AG08395 (cell line): ENCODE results near the gene RBKS.
"Not testable (repeated sequence)": the region's sequence is repeated elsewhere in the genome, so short reads cannot be mapped to it uniquely, and the experiment has no call there.

Experiments used
- DNase-seq: peaks from one replicate; pipeline ENCODE4 v3.0.0; 2012; ENCODE audit warnings: mixed read lengths, low spot score

Gene RBKS

GRCh38 chr2:27871802-27872201, 18.4 kb downstream of the RBKS start:
- no peak for DNase-seq

DNA sequence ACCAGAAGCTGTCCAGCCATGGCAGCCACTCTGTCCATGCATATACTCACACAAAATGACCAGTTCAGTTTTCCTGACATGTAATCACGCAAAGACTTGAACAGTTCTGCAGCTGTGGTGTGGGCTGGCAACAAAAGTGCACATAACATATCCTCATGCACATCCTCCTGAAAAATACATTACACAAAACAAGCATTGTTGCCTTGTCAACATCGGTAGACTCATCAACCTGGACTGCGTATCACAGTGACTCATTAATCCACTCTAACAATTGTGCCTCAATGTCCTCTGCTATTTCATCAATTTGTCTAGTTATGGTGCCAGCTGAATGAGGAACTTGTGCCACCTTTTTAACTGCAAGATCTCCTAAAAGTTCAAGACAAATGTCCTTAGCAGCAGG, 19.5 kb downstream of the RBKS start:
- no peak for DNase-seq

- no peak for DNase-seq
Measured at GRCh38 chr2:27869763-27870162, 20.4 kb downstream of the RBKS start.

DNA sequence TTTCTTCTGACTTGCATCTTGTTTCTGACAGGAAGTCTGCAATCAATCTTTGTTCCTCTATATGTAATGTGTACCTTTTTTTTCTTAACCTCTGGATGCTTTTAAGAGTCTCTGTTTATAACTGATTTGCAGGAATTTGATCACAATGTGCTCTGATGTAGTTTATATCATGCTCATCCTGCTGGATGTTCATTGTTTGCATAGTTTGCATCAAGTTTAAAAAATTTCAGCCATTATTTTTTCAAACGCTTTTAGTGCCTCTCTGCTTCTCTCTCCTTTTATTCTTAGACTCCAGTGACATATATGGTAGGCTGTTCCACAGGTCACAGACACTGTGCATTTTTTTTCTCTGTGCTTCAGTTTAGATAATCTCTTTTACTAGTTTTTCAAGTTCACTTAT, 23.9 kb downstream of the RBKS start:
- no peak for DNase-seq

- DNase-seq, result not testable (repeated sequence)
Measured at GRCh38 chr2:27863955-27864354, 26.2 kb downstream of the RBKS start.

DNA sequence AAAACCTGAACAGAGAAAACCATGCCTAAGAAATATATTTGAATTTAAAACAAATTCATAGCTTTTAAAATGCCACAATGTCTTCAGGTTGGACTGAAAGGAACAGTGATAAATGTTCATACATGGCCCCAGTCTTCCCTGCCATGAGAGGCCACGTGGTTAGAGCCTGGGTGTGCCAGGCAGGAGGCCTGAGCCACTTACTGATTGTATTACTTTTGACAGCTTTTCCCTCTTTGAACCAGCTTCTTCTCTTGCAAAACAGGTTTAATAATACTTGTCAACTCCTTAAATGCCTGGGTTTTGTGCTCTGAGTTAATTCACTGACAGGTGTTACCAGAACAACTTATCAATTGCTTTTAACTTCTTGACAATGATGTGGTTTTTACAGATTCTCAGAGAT, 27.0 kb downstream of the RBKS start:
- DNase-seq, result no peak

GRCh38 chr2:27860111-27860510, 30.1 kb downstream of the RBKS start:
- peak; percentile 60 for DNase-seq

- DNase-seq, result peak; percentile 65
Measured at GRCh38 chr2:27857417-27858172, 32.6 kb downstream of the RBKS start.

GRCh38 chr2:27856956-27857355, 33.2 kb downstream of the RBKS start:
- no peak for DNase-seq

GRCh38 chr2:27856386-27856785, 33.8 kb downstream of the RBKS start:
- DNase-seq, result no peak

DNA sequence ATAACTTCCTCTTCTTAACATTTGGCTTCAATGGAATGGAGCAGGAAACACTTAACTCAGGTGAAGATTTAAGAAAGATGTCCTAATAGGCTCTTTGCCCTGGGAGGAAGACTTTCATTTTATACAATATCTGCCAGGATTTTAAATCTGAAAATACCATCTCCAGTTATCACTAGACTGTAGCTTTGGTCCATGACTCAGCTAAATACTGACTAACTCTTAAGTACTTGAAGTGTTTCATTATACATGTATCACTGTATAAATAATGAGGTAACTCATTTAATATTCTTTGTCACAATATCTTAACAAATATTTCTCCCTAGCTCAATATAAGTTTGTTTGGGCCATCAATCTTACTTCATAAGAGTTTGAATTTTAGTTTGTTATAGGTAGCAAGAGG, 34.7 kb downstream of the RBKS start:
- peak; percentile 51 for DNase-seq

DNA sequence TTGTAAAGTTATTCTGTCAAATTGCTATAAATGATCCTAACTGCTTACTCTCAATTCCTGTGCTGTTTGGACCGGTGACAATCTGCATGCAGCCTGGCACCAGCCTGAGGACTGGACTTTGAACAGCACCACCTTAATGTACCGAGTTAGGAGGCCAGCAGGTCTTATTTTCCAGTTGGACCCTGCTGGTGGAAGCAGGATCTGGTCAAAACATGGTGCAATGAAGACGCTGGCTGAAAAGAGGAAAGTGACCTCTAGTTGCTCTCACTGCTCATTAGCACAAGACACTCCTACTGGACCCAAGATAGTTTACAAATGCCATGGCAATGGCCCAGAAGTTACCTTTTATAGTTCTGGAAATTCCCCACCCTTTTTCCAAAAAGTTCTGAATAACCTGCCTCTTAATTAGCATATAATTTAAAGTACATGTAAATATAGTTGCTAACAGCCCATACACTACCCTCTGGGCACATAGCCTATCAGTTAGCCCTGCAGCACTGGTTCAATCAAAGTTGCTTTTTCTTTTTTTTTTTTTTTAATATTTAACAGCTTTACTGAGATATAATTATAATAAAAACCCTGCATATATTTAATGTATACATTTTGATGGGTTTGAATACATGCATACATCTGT, 35.8 kb downstream of the RBKS start:
- DNase-seq, result no peak

DNA sequence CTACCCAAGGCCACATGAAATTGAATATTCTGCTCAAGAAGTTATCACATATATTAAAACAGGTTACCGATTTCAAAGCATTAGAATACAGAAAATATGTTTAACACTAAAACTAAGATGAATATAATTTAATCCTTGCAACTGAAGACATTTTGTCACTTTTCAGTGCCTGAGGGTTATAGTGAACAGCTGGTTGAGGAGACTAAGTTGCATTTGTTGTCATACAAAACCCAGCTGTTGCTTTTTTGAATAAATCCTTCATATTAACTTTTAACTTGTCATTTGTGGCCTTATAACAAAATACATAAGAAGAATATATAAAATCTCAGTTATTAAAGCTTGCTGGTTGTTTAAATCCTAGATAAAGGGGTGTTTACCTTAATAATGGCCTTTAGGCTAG, 37.5 kb downstream of the RBKS start:
- no peak for DNase-seq

- no peak for DNase-seq
Measured at GRCh38 chr2:27849558-27850205, 40.5 kb downstream of the RBKS start.

DNA sequence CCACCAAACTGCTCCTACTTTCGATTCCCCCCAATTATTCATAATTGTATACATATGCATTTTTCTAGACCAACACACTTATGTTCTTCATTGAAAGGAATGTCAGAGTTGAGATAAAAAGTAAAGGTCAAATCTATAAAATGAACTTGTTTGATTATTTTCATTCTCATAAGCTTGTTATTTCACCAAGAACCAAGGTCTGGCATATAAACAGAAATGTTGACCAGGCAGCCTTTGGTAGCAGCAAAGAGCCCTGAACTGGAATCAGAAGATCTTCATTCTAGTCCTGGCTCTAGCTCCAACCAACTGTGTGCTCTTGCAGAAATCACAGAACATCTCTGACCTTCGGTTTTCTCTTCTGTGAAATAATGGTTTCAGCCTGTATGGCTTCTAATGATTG, 42.9 kb downstream of the RBKS start:
- DNase-seq, result no peak

DNA sequence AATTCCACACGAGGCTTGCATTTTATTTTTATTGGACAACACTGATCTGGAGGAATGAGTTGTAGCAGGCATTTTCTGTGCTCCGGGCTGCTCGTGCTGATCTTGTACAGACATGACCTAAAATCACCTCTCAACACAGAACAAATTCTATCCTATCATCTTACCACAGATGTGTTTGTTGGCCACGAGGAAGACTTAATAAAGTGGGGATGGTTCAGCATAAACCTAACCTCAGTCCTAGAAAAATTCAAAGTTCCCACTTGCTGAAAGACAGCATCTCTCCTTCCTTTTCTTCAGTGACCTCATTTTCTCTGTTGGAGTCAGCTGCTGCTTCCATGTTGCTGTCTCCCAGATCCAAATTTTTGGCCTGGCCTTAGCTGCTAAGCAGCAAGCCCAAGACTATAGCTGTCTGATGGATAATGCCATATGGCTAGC, 45.3 kb downstream of the RBKS start:
- DNase-seq, result no peak

DNA sequence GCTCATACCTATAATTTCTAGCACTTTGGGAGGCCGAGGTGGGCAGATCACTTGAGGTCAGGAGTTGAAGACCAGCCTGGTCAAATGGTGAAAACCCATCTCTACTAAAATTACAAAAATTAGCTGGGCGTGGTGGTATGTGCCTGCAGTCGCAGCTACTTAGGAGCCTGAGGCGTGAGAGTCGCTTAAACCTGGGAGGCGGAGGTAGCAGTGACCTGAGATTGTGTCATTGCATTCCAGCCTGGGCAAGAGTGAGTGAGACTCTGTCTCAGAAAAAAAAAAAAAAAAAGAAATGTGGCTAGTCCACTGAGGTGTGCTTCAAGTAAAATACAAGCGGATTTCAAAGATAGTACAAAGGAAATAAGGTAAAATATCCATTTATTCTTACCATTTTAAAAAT, 46.2 kb downstream of the RBKS start:
- no peak for DNase-seq

DNA sequence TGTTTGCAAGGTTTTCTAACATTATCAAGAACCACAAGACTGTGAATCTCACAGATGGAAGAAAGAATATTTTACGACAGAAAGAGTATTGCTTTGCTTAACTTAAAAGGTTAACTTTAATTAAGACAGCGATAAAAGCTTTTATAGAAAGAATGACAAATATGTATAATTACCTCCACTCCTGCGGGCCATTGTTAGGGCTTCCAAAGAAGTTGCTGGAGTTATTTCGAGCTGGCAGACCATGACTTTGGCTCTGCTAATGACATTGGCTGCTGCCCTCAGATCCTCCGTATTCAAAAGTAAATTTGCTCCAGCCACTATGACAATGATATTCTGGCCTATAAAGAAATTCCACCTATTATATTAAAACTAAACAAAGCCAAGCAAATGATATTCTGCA, 47.3 kb downstream of the RBKS start:
- DNase-seq, result no peak

GRCh38 chr2:27839022-27839618, 51.1 kb downstream of the RBKS start:
- DNase-seq, result no peak

DNA sequence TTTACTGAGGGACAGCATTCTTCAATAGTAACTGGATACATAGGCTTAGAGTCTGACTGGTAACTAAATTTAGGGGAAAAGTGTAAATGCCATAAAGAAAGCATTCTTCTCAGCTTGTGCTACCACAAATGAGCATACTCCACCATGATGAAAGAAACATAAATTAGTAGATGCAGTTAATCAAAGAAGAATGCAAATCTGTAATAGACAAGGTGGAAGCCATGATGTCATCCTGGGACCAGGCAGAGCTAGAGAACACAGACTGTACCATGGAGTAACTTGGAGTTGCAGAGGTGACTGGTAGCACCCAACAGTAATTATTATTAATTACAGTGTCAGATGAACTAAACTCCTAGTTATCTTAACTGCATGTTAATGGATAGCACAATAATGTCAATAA, 51.7 kb downstream of the RBKS start:
- DNase-seq, result no peak

DNA sequence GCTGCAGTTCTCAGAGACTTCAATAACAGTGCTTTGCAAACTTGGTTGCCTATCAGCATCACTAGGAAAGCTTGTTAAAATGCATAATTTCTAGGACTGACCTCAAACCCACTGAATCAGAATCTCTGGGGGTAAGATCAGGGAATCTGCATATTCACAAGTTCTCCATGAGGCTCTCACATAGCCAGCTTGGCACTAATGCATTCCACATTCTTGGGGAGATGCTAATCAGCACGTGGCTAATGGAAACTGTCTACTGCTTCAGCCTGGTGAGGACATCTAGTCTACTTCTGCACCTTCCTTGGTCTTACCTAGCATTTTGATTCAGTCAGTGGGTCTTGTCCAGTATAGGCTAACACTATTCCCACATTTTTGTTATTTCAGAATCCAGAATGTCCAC, 56.3 kb downstream of the RBKS start:
- peak; percentile 46 for DNase-seq

DNA sequence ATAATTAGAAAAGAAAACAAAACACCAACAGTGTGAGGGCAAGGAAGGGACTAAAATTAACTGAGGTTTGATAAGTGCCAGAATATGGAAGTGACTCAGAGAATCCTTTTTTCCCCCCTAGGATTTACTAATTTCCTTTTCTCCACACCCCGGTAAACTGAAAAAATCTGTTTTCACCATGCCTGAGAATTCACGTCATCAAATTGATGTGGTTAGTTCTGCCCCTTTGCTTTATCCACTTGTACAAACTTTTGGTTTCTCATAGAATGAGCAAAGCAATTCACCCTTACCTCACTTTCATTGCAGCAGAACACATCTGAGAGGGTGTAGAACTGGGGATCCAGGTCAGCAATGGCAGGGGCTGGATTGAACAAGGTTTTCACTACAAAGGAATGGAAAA, 57.8 kb downstream of the RBKS start:
- DNase-seq, result peak; percentile 73
